ENCODE results near the gene LRP1B.

The LRP1B gene

DNA sequence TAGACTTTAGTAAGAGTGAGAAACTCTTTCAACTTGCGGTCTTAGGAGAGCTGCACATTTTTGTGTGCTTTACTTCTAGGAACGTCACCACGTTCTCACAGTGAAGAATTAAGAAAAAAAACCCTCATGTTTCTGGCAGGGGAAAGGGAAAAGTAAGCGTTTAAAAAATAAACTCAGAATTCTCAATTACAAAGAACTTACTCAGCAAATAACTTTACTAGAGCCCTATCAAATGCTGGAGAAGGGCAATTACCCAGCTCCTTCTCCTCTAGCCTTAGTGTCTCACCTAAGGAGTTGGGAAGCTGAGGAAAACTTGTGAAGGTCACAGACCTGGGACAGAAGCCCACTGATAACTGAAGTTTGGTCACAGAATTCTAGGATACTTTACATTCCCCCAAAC lies 1500.3 kb downstream of the LRP1B start:
- no peak for DNase-seq

DNA sequence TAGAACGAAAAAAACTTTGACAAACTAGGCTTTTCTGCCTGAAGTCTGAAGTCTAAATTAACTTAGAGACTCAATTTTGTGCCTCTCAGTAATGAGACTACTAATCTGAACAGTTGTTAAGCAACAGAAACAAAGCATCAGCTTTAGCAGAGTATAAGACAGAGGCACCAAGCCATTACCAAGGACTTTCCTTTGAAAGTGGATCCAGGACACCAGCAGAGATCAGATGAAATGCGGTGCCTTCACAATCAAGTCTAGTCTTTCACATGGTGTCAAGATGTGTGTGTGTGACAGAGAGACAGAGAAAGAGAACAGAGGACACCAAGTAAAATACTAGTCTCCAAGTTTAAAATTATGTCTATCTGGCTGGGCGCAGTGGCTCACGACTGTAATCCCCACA lies 1502.9 kb downstream of the LRP1B start:
- no peak for DNase-seq

GRCh38 chr2:140627136-140627535 lies 1503.7 kb downstream of the LRP1B start:
- DNase-seq: no peak

DNA sequence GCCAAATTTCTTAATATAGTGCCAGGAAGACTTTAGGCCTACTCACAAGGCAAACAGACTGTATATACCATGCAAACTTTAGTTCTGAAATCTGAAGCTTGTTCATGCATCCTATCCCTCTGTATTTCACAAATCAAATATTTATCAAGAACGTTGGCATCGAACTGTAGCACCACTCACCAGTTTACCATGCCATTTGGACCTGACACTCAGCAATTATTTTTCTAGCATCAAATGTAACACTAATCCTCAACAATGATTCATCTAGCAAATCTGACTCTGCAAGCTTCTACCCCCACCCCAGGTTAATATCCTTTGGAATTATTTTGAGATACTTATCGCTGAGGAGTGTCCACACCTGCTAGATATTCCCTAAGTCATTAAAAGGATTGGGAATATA lies 1506.6 kb downstream of the LRP1B start:
- no peak for DNase-seq

DNA sequence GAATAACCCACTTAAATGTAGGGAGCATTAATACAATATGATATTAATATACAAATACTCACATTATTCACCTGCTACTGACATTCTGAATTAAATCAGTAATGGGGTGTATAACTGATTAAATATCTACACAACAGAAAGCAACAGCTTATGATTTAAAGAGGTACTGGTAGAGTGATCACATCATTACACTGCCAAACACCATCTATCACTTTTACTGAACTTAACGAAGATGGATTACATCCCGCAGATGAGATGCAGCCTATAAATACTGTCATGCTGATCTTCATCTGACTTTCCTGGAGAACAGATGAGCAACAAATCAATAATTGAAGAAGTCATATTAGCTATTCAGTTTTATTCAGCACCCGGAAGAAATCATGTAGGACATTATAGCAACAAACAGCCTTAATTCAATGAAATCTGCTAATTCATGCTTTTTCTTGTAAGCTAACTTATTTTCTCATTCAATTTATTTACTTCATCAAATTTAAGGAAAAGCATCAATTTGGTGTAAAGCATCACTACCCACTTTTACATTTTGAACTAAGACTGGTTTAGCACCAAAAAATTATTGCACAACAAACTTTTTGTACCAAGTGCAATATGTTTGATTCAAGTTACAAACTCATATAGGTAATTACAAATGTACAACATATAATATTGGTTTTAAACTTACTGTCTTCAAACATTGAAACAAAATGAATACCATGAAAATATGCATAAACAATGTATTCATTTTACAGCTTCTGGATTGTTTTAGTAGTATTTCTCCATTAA lies 1509.0 kb downstream of the LRP1B start:
- no peak for DNase-seq

- no peak for DNase-seq
These were observed 1526.0 kb downstream of the LRP1B start for GRCh38 chr2:140604788-140605187.

DNA sequence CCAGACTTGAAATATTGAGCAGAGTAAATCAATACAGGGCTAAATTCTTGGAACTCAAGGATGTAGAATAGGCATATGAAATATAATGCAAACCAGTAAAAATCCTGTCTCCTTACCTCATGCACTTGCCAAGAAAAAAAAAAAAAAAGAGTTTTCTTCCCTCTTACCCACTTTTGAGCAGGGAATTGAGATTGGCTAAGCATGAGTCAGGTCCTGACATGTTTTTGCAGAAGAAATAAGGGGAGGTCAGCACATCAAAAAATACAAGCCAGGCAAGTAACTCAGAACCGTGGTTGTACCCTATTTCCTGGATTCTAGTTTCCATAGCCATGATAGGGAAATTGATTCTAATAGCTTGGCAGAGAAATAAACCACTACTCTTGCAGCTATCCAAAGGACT lies 1526.7 kb downstream of the LRP1B start:
- DNase-seq: no peak

GRCh38 chr2:140603416-140603815 lies 1527.4 kb downstream of the LRP1B start:
- DNase-seq: no peak

- no peak for DNase-seq
These were observed 1529.0 kb downstream of the LRP1B start for GRCh38 chr2:140601801-140602200.

GRCh38 chr2:140601342-140601741 lies 1529.5 kb downstream of the LRP1B start:
- DNase-seq: no peak

DNA sequence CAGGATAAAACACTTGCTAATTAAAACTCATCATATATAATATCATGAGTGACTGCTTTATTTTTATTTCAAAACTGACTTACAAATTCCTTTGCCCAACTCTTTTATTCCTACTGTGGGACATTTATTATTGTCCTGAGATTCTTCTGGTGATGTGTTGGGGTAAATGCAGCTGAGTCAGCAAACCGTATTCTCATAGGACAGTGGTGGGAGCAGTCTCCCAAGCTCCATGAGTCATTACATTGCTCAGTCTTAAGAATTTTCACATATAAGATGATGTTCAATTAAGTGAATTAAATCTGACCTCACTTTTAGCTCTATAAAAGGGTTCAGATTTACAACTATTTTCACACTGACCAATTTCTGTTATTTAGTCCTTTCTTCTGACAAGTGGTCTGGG lies 1530.7 kb downstream of the LRP1B start:
- DNase-seq: no peak

DNA sequence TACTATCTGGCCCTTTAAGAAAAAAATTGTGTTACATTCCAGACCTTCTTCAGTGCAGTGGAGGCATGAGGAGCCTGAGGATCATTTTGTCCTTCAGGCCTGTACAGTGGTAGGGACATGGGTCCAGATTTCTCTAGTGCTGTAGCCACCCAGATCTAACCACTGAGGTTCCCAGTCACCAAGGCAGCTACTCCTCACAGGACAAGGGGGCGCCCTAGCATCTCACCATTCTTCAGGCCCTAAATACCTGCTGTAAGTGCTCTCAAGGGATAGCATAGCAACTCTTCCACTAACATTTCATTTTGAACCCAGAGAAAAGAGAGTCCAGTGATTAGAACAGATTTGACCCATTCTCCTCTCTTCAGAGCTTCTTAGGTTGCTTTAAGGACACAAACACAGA lies 1533.0 kb downstream of the LRP1B start:
- DNase-seq: no peak

DNA sequence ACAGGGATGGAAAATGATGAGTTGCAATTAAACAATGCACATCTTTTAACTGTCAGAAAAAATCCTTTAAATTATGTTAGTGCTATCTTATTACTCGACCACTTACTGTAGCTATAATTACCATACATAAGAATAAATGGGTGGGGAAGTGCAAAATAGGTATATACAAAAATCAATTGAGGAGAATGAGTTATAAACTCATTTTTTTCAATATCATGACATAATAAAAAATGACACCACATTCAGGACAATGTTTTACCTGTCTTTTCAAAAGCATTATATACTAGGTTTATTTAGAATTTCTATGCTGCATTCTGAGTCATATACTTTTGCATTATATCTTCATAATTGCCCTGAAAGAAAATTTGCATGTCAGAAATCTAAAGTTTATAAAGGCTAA lies 1533.6 kb downstream of the LRP1B start:
- DNase-seq: no peak

DNA sequence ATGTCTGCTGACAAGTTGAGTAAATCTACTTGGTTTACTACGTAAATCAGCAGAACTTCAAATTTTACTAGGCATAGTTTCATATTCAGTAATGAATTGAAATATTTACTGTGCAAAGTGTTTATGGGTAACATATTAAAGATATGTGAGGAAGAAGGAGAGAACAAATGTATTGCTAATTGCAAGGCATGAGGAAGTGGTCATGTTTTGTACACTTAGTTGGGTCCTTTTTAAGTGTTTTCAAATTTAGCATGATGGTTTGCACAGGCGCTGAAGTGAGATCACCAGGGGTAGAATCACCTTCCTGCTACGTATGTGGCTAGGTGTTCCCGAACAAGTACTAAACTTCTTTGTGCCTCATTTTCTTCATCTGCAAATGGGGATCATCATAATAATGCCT lies 1534.4 kb downstream of the LRP1B start:
- DNase-seq: no peak

- no peak for DNase-seq
These were observed 1535.7 kb downstream of the LRP1B start for GRCh38 chr2:140595107-140595506.

DNA sequence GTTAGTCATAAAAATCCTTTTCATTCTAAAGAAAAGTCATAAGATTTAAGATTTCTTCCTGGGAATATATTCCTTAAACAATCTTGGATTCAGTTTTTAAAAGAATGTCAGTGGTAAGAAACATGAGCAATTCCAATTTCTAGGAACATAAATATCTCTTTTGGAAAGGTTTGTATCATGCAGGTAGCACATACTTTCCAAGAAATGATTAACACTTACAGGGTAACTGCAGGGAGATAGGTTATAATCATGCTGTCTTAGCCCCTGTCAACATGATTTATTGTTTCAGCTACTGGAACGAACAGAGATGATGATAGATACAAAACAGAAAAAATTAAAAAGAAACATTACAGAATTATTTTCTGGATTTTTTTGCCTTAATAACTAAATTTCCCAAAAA lies 1537.7 kb downstream of the LRP1B start:
- DNase-seq: no peak

DNA sequence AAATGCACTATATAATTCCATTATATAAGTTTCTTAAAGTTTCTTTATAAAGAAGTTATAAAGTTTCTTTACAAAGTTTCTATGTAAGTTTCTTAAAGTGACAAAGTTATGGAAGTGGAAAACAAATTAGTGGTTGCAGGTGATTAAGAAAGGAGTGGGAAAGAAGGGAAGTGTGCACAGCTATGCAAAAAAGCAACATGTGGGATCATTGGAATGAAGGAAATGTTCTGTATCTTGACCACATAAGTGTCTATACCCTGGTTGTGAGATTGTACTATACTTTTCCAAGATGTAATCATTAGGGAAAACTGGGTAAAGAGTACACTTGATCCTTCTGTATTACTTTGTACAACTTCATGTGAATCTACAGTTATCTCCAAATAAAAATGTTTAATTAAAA lies 1541.1 kb downstream of the LRP1B start:
- DNase-seq: no peak

- DNase-seq: no peak
These were observed 1541.5 kb downstream of the LRP1B start for GRCh38 chr2:140589273-140589672.

GRCh38 chr2:140586379-140586778 lies 1544.4 kb downstream of the LRP1B start:
- DNase-seq: no peak

DNA sequence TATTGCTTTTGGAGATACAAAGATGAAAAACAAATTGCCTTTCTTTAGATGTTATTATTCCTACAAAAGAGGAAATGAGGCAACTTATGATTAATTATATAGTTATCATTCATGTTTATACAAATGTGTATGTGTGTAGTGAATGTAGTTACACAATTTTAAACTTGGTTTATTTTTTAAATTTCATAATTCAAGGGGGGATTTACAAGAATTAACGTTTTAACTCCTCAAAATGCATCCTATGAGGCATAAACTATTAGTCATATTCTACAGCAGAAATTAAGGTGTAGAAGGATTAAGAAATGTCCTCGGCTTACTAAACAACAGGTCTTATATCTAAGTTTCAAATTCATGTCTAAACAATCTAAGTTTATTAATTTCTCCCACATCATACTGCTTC lies 1545.8 kb downstream of the LRP1B start:
- no peak for DNase-seq

- DNase-seq: no peak
These were observed 1546.3 kb downstream of the LRP1B start for GRCh38 chr2:140584471-140584870.

- DNase-seq: no peak
These were observed 1550.2 kb downstream of the LRP1B start for GRCh38 chr2:140580532-140581151.

DNA sequence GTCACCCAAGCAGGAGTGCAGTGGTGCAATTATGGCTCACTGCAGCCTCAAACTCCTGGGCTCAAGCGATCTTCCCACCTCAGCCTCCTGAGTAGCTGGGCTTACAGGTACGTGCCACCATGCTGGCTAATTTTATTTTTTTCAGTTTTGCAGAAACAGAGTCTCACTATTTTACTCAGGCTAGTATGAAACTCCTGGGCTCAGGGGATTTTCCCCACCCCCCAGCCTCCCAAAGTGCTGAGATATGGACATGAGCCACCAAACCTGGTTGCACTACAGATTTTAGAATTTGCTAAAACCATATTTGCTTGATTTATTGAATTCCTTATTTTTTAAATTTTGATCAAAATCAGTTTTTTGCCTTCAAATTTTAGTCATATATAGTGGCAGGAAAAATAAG lies 1553.4 kb downstream of the LRP1B start:
- no peak for DNase-seq

DNA sequence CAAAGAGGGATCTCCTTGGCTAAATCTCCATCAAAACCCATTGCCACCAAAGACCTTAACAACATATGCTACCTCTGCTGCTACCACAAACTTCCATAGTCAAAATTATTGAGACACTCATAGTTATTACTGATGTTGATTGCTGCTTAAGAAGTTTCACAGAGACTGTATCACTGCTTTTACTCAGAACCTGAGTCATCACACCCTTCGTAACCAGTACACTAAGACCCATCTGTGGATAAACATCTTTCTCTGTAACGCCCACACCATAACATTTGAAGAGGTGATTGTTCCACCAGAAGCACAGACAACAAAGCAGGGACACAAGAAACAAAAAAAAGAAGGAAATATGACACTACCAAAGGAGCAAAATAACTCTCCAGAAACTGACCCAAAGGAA lies 1563.1 kb downstream of the LRP1B start:
- DNase-seq: no peak

- DNase-seq: no peak
These were observed 1565.1 kb downstream of the LRP1B start for GRCh38 chr2:140565756-140566155.
